Dedifferentiated amniotic fluid mesenchymal stem cell (primary cell): ENCODE results near the gene GRID2.
A peak's percentile ranks its signal among the peaks of the same experiment; 100 is the strongest.
"Not testable (repeated sequence)": the region's sequence is repeated elsewhere in the genome, so short reads cannot be mapped to it uniquely, and the experiment has no call there.

ENCODE experiments used
- DNase-seq: peaks from one replicate; pipeline ENCODE4 v3.0.0-alpha.2; 2016; ENCODE audit errors: extremely low spot score

GRID2 gene

GRCh38 chr4:93187466-93187865, 883.7 kb downstream of the GRID2 start:
- no peak for DNase-seq

GRCh38 chr4:93187892-93188291, 884.1 kb downstream of the GRID2 start:
- DNase-seq: no peak

DNA sequence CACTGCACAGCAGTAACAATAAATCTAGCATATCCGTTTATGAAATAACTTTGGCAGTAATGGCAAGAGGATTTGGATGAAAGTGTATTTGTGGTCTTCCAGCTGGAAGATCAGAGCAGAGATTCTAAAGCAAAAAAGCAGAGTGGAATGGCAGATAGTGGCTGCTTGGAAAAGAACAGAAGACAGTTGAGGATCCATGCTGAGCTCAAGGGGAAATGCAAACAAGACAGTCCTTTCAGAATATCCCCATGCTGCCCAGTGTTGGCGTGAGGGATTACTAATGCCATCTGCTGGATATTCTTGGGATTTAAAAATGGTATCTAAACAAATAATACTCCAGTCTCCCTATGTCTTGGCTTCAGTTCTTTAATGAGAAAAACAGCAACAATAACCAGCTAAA, 895.7 kb downstream of the GRID2 start:
- peak; percentile 37 for DNase-seq

GRCh38 chr4:93201471-93202096, 897.8 kb downstream of the GRID2 start:
- no peak for DNase-seq

GRCh38 chr4:93203708-93204107, 899.9 kb downstream of the GRID2 start:
- DNase-seq: no peak

GRCh38 chr4:93212250-93212649, 908.5 kb downstream of the GRID2 start:
- DNase-seq: no peak

DNA sequence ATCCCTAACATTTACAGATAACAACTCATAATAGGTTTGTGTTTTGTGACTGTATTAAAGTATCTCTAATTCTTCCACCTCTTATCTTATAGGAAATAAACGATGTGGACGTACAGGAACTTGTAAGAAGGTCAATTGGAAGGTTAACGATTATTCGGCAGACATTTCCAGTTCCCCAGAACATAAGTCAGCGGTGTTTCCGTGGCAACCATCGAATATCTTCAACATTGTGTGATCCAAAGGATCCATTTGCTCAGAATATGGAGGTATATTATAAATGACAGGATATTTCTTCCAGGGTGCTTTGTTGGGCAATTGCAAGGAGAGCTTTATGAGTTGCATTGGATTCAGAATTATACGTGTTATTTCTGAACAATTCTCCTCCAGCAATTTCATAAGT, 912.9 kb downstream of the GRID2 start:
- DNase-seq: no peak

DNA sequence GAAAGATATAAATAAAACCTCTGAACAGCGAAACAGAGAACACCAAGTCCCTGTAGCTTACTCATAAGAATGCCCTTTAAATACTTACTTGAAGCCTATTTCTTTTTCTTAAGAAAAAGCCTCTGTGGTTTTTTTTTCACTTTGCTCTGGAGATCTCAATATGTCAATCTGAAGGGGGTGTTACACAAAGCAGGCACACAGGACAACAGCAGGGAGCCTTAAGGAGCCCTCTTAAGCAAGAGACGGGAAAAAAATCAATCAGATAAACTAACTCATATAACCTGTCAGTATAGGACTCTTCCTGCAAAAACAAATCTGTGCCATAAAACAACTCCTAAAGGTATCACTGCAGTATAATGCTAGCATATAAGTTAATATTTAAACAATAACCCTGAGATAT, 913.7 kb downstream of the GRID2 start:
- DNase-seq: no peak

- DNase-seq: no peak
Measured at GRCh38 chr4:93221771-93222170, 918.0 kb downstream of the GRID2 start.

GRCh38 chr4:93228021-93228420, 924.3 kb downstream of the GRID2 start:
- DNase-seq: no peak

DNA sequence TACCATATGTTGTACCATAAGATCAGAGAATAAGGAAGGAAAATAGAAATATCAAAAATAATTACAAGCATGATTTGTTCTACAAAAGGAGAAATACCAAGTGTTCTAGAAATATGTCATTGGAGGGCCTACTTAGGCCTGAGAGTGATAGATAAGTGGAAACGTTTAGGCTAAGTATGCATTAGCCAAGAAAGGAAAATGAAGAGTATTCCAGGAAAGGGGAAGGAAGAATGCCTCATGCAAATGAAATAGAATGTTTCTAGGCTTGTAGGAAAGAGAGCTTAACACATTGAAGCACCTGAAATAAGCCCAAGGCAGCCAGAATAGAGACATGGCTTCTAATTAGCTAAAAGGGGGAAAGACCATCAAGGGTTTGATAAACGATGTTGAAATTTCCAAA, 929.1 kb downstream of the GRID2 start:
- DNase-seq: no peak

DNA sequence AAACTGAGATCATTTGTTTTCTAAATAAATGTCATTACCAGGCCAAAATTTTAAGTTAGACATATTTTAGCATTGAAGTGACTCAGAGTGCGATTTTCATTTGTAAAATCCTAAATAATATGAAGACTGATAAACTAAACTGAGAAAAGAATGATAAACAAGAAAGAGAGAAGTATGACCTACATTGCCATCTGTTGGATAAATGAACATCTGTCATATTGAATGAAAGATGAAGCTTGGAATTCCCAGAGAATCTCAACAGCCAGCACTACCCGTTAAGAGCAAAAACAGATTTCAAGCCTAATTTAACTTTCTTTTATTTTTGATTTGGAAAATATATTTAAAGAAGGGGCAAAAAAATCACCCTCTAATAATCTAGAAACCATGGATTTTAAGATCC, 933.8 kb downstream of the GRID2 start:
- no peak for DNase-seq

DNA sequence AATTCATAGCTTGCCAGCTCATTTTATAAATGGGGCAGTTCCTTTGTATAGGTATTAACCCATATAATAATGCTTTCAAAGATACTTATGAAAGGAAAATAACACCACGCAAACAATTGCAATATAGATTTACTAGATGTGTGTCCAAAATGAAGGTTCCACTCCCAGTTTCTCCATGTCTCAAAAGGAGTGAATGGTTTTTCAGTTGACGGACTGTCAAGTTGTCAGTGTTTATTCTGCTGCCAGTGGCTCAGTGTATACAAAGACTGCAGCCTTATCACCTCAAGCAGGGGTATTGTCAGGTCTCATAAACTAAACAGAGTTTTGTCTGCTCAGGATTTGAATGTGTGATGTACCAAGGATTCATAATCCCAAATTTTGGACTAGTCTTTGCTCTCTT, 939.5 kb downstream of the GRID2 start:
- DNase-seq: no peak

DNA sequence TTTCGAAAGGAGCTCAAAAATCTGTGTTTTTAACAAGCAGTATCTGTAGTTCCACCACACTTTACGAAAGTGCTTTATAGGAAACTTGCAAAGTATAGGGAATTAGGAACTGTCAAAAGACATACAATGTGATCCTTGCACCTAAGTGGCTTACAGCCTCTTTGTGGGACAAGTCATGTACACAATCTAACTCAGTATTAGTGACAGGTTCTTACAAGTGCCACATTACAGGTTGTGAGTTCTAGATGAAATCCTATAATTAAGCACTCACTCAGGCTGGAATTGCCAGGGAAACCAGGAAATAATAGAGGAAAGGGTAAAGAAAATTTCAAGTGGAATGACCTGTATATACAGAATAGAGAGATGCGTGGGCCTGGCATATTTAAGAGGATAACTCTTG, 957.4 kb downstream of the GRID2 start:
- DNase-seq: no peak

DNA sequence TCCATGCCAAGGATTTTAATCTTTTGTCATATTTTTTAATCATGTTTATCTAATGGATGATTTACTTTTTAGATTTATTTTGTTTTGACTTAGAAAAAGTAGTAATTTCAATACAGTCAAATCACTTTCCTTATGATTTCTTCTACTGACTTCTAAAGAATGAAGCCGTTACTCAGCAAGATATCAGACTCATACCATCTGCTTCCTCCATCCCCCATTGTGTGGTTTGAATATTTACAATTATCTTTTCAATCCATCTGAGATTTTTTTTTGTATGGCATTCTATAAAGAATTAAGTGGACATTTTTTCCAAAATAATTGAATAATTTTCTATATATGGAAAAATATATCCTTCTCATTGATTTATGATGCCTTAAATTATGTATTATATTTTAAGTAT, 959.4 kb downstream of the GRID2 start:
- no peak for DNase-seq

DNA sequence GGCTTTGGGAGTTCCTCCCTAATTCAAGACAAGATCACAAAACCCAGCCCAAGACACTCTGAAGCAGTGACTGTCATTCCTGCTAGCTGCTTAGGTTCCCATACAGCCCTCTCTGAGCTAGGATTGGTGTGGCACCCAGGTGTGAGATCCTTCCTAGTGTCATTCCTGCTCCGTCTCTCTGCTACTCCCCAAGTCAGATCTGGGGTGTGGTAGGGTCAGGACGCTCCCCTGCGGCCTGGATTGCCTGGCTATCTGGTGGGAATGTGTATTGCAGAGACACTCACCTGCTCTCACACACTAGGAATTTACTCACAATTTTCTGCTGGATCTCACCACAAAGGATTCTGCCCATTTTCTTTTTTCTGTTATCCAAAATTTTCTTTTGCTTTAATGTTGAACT, 964.0 kb downstream of the GRID2 start:
- DNase-seq: no peak

- no peak for DNase-seq
Measured at GRCh38 chr4:93285346-93285745, 981.6 kb downstream of the GRID2 start.

GRCh38 chr4:93289241-93289640, 985.5 kb downstream of the GRID2 start:
- no peak for DNase-seq

- DNase-seq: no peak
Measured at GRCh38 chr4:93289831-93290230, 986.1 kb downstream of the GRID2 start.

GRCh38 chr4:93299118-93299517, 995.4 kb downstream of the GRID2 start:
- DNase-seq: no peak

DNA sequence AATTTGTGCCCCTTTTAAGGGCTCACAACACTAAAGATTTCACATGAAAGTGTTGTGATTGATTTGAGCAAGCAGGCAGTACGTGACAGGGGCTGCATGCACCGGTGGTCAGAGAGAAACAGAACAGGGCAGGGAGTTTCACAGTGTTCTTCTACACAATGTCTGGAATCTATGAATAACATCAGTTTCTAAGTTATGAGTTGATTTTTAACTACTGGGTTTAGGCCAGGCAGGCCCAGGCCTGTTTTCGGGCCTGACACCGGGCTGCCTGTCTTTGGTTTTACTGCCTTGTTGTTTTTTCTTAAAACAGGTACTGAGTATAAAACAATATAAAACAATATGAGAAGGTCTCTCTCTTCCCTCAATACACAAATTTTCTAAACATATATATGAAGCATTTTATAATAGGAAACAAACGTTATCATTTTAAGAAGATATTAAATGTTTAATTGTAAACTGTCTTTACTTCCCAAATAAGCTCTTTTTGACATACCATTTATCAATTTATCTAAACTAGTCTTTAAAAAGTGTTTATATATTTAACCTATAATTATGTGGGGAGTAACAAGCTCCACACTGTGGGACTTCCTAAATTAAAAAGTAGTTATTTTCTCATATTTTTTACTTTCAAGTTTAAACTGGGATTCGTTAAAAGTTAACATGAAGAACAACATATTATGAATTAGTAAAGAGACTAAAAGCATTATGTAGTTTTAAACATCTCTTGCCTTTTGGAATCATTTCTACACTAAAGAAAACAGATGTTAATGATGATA, 997.2 kb downstream of the GRID2 start:
- not testable (repeated sequence) for DNase-seq

- DNase-seq: no peak
Measured at GRCh38 chr4:93302310-93302709, 998.5 kb downstream of the GRID2 start.

- no peak for DNase-seq
Measured at GRCh38 chr4:93303440-93303839, 999.7 kb downstream of the GRID2 start.

DNA sequence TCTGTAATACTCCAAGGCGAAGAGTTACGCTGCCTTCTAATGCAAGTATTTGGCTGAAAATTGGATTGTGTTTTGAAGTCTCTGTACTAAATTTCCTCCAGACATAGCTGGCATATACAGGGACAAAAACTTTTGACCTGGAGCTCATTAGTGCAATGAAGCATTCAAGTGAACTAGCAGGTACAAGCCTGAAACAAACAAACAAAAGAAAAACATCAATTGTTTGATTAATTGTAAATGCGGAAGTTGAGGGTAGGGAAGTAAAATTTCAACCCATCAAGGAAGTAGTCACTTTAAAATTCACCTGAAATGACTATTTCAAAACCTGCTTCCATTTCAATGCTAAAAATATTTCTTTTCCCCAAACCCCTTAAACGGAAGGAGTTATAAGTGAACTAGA, 1008.5 kb downstream of the GRID2 start:
- no peak for DNase-seq
